Retinal pigment epithelial cell (primary cell): ENCODE measurements around the gene LCN12.

Source experiments
- DNase-seq: peaks from one replicate; pipeline ENCODE4 v3.0.0-alpha.2; 2010; ENCODE audit warnings: low read depth
- H3K4me3 ChIP-seq: 2 replicates; pipeline ENCODE4 v1.5.1; 2011; ENCODE audit warnings: mild to moderate bottlenecking, low read length, control low read depth, moderate library complexity
- CTCF ChIP-seq: conservative IDR thresholded peaks from 2 replicates; pipeline ENCODE4 v1.5.1; 2011; ENCODE audit warnings: low read depth, low read length, control low read depth, inconsistent platforms

LCN12 gene

GRCh38 chr9:136947028-136947891, 4.8 kb upstream of the LCN12 start:
- DNase-seq, result no peak
- no peak for TF ChIP-seq CTCF
- no peak overlapping the region for H3K4me3 ChIP-seq

- DNase-seq, result no peak
Measured at GRCh38 chr9:136947955-136948510, 4.0 kb upstream of the LCN12 start.

GRCh38 chr9:136949239-136949816, 2.7 kb upstream of the LCN12 start:
- DNase-seq, result no peak
- no peak for TF ChIP-seq CTCF
- H3K4me3 ChIP-seq, result peak overlapping the region; percentile 53

More at GRCh38 chr9:136947955-136948510, 4.0 kb upstream of the LCN12 start:
- H3K4me3 ChIP-seq, result no peak overlapping the region
- peak; percentile 61 for TF ChIP-seq CTCF

GRCh38 chr9:136949817-136950655, 2.0 kb upstream of the LCN12 start:
- peak; percentile 71 for DNase-seq
- TF ChIP-seq CTCF, result no peak
- peak overlapping the region; percentile 53 for H3K4me3 ChIP-seq

GRCh38 chr9:136950656-136951276, 1.3 kb upstream of the LCN12 start:
- peak overlapping the region; percentile 53 for H3K4me3 ChIP-seq
- no peak for TF ChIP-seq CTCF
- no peak for DNase-seq

GRCh38 chr9:136952321-136952850, 313 bp downstream of the LCN12 start:
- no peak for TF ChIP-seq CTCF
- DNase-seq, result no peak
- no peak overlapping the region for H3K4me3 ChIP-seq
